ENCODE results near the gene CDK8. TPM values are rescaled to one million over a fixed set of nuclear protein-coding genes. Genes with fewer than 3 reads are reported as not detected.

Gene CDK8
- total RNA-seq, 3 donors from 2014 or later: 13.3 to 15.4 (median 13.8) TPM

- Histone ChIP-seq H3K4me1 (peaks cover 0 to under 1% of the 10 kb centered on the region in 2 donors), H3K27me3 (peaks cover 0 to 4% of the 10 kb centered on the region in 2 donors), H3K27ac (no peak overlapping the region), H3K9me3 (no peaks in the 10 kb centered on the region), H3K4me3 (no peak overlapping the region), H3K36me3 (no peaks in the 10 kb centered on the region)
- no peak for TF ChIP-seq POLR2A (IDR thresholded peaks at IDR 0.05)
- no peak for TF ChIP-seq POLR2AphosphoS5 (IDR thresholded peaks at IDR 0.05)
- TF ChIP-seq, protein P1, sequence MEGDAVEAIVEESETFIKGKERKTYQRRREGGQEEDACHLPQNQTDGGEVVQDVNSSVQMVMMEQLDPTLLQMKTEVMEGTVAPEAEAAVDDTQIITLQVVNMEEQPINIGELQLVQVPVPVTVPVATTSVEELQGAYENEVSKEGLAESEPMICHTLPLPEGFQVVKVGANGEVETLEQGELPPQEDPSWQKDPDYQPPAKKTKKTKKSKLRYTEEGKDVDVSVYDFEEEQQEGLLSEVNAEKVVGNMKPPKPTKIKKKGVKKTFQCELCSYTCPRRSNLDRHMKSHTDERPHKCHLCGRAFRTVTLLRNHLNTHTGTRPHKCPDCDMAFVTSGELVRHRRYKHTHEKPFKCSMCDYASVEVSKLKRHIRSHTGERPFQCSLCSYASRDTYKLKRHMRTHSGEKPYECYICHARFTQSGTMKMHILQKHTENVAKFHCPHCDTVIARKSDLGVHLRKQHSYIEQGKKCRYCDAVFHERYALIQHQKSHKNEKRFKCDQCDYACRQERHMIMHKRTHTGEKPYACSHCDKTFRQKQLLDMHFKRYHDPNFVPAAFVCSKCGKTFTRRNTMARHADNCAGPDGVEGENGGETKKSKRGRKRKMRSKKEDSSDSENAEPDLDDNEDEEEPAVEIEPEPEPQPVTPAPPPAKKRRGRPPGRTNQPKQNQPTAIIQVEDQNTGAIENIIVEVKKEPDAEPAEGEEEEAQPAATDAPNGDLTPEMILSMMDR (IDR thresholded peaks at IDR 0.05): no peak
- no peak for DNase-seq (ENCODE audit: low spot score in 2 of 2)
- intact Hi-C loops (cut with DNase I; ENCODE audit: low total_unique reads): no loop called here
These were observed 27.9 kb upstream of the CDK8 start for GRCh38 chr13:26225896-26226617.

- intact Hi-C loops (cut with DNase I; ENCODE audit: low total_unique reads): no loop called here
- H3K27ac ChIP-seq: no peak overlapping the region
- no peak overlapping the region for H3K4me3 ChIP-seq
- no peaks in the 10 kb centered on the region for H3K9me3 ChIP-seq
- peaks cover 0 to 4% of the 10 kb centered on the region in 2 donors for H3K27me3 ChIP-seq
- no peaks in the 10 kb centered on the region for H3K4me1 ChIP-seq
- DNase-seq (ENCODE audit: low spot score in 2 of 2): no peak
- TF ChIP-seq, protein P1 (IDR thresholded peaks at IDR 0.05): no peak
- TF ChIP-seq POLR2A (IDR thresholded peaks at IDR 0.05) (no peak), POLR2AphosphoS5 (IDR thresholded peaks at IDR 0.05) (no peak)
- H3K36me3 ChIP-seq: no peaks in the 10 kb centered on the region
These were observed 26.6 kb upstream of the CDK8 start for GRCh38 chr13:26227166-26227971.

DNA sequence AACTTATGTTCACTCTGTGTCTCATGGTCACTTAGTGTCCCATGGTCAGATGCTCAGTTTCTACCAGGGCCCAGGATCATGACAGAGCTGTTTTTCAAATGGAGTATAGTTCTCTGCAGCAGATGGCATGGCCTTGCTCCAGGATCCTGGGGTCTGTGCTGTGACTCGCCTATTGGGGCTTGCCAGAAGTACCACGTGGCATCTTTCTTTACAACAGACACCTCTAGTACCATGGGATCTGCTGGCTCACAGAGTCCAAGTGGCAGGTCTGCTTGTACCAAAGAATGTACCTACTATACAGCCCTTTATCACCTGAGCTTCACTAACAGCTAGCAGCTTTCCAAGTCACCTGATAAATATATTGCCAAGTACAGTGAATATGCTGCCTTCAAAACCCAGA lies 25.8 kb upstream of the CDK8 start:
- DNase-seq (ENCODE audit: low spot score in 2 of 2): no peak
- no peaks in the 10 kb centered on the region for H3K4me1 ChIP-seq
- no peaks in the 10 kb centered on the region for H3K36me3 ChIP-seq
- H3K4me3 ChIP-seq: no peak overlapping the region
- TF ChIP-seq POLR2A (IDR thresholded peaks at IDR 0.05) (no peak), POLR2AphosphoS5 (IDR thresholded peaks at IDR 0.05) (no peak)
- TF ChIP-seq, protein P1 (IDR thresholded peaks at IDR 0.05): no peak
- intact Hi-C loops (cut with DNase I; ENCODE audit: low total_unique reads): no loop called here
- H3K27me3 ChIP-seq: peaks cover 0 to 4% of the 10 kb centered on the region in 2 donors
- H3K9me3 ChIP-seq: no peaks in the 10 kb centered on the region
- H3K27ac ChIP-seq: no peak overlapping the region

DNA sequence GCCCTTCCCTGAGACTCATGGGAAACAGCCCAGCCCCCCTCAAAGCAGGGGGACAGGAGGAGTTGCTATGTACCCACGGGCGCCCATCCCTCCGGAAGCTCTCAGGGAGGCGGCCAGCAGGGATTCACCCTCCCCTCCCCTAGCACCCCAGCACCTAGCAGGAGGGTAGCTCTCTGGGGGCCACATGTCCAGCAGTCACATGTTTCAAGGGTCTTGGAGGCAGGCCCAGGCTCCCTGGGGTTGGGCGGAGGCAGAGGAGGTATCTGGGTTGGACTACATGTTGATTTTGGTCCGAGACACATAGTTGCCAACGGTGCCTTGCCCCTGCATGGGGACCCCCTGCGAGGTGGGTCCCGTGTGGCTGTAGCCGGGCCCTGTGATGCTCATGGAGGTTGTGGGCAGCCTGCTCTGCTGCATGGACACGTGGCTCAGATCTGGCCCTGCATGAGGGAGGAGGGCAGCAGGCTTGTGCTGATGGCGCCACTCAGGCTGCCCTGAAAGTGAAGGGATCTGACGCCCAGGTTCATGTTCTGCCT lies 24.8 kb upstream of the CDK8 start:
- H3K9me3 ChIP-seq: no peaks in the 10 kb centered on the region
- no peaks in the 10 kb centered on the region for H3K36me3 ChIP-seq
- H3K27ac ChIP-seq: no peak overlapping the region
- no peak overlapping the region for H3K4me3 ChIP-seq
- H3K27me3 ChIP-seq: peaks cover 0 to 4% of the 10 kb centered on the region in 2 donors
- DNase-seq (ENCODE audit: low spot score in 2 of 2): no peak
- TF ChIP-seq POLR2A (IDR thresholded peaks at IDR 0.05) (no peak), POLR2AphosphoS5 (IDR thresholded peaks at IDR 0.05) (no peak)
- TF ChIP-seq, protein P1 (IDR thresholded peaks at IDR 0.05): no peak
- intact Hi-C loops (cut with DNase I; ENCODE audit: low total_unique reads): no loop called here
- no peaks in the 10 kb centered on the region for H3K4me1 ChIP-seq

GRCh38 chr13:26230703-26231102 lies 23.2 kb upstream of the CDK8 start:
- no peak overlapping the region for H3K27ac ChIP-seq
- no peak overlapping the region for H3K4me3 ChIP-seq
- H3K36me3 ChIP-seq: no peaks in the 10 kb centered on the region
- no peaks in the 10 kb centered on the region for H3K9me3 ChIP-seq
- peaks cover 0 to 3% of the 10 kb centered on the region in 2 donors for H3K27me3 ChIP-seq
- TF ChIP-seq POLR2AphosphoS5 (IDR thresholded peaks at IDR 0.05) (no peak), POLR2A (IDR thresholded peaks at IDR 0.05) (no peak)
- TF ChIP-seq, protein P1 (IDR thresholded peaks at IDR 0.05): no peak
- intact Hi-C loops (cut with DNase I; ENCODE audit: low total_unique reads): no loop called here
- DNase-seq (ENCODE audit: low spot score in 2 of 2): no peak
- no peaks in the 10 kb centered on the region for H3K4me1 ChIP-seq
